Keratinocyte (primary cell): ENCODE results near the gene PUM1. TPM values are rescaled to one million over a fixed set of nuclear protein-coding genes. Genes with fewer than 3 reads are reported as not detected.
A peak's percentile ranks its signal among the peaks of the same experiment; 100 is the strongest.

ENCODE experiments used
- DNase-seq: peaks from one replicate; pipeline ENCODE4 v3.0.0-alpha.2; 2011; ENCODE audit warnings: low read depth, missing footprints, low spot score
- FAIRE-seq: peaks from 2 replicates; lab custom pipeline; 2011; peaks lifted over from hg19 to GRCh38; lab: Jason Lieb, UNC
- H2AFZ ChIP-seq: 2 replicates; pipeline ENCODE4 v1.6.0; 2012; ENCODE audit warnings: low read length, control low read depth, inconsistent platforms; ENCODE audit not compliant: control insufficient read depth
- H3K27ac ChIP-seq: 2 replicates; pipeline ENCODE4 v1.5.1; 2011; ENCODE audit warnings: low read length; ENCODE audit not compliant: control insufficient read depth, insufficient read depth
- H3K27me3 ChIP-seq: 3 replicates; pipeline ENCODE4 v1.6.0; 2011; ENCODE audit warnings: low read length; ENCODE audit not compliant: control insufficient read depth, insufficient read depth; ENCODE audit errors: extremely low read depth
- H3K36me3 ChIP-seq, 2 experiments: 2 replicates in 1 of 2; 3 replicates in 1 of 2; pipeline ENCODE4 v1.5.1; 2011; ENCODE audit warnings: low read length in 2 of 2, mild to moderate bottlenecking in 1 of 2; ENCODE audit not compliant: control insufficient read depth in 2 of 2, insufficient read depth in 2 of 2; ENCODE audit errors: extremely low read depth in 1 of 2
- H3K4me1 ChIP-seq: 3 replicates; pipeline ENCODE4 v1.5.1; 2011; ENCODE audit warnings: low read length; ENCODE audit not compliant: control insufficient read depth, insufficient read depth; ENCODE audit errors: extremely low read depth
- H3K4me2 ChIP-seq: 3 replicates; pipeline ENCODE4 v1.6.0; 2011; ENCODE audit warnings: low read depth, low read length; ENCODE audit not compliant: control insufficient read depth, insufficient read depth; ENCODE audit errors: extremely low read depth
- H3K4me3 ChIP-seq, 3 experiments: fragments of 200-600 bp in 1 of 3; sonication (generic) in 1 of 3; 2 replicates in 2 of 3; 3 replicates in 1 of 3; pipeline ENCODE4 v1.5.1; 2011 to 2016; ENCODE audit warnings: low read length in 3 of 3, mild to moderate bottlenecking in 3 of 3, control low read depth in 2 of 3, inconsistent platforms in 1 of 3, low read depth in 1 of 3, mixed read lengths in 1 of 3, mixed run types in 1 of 3, moderate library complexity in 1 of 3; ENCODE audit not compliant: control insufficient read depth in 2 of 3, insufficient read depth in 2 of 3; ENCODE audit errors: extremely low read depth in 1 of 3
- H3K79me2 ChIP-seq: 2 replicates; pipeline ENCODE4 v1.6.0; 2012; ENCODE audit warnings: low read length; ENCODE audit not compliant: control insufficient read depth, insufficient read depth
- H3K9ac ChIP-seq: 3 replicates; pipeline ENCODE4 v1.6.0; 2011; ENCODE audit warnings: low read length; ENCODE audit not compliant: control insufficient read depth, insufficient read depth; ENCODE audit errors: extremely low read depth
- H3K9me1 ChIP-seq: 3 replicates; pipeline ENCODE4 v1.6.0; 2011; ENCODE audit warnings: low read length; ENCODE audit not compliant: control insufficient read depth, insufficient read depth; ENCODE audit errors: extremely low read depth
- H3K9me3 ChIP-seq: 2 replicates; pipeline ENCODE4 v1.5.1; 2012; ENCODE audit warnings: low read depth, low read length; ENCODE audit not compliant: control insufficient read depth
- H4K20me1 ChIP-seq: 3 replicates; pipeline ENCODE4 v1.6.0; 2011; ENCODE audit warnings: low read length; ENCODE audit not compliant: control insufficient read depth, insufficient read depth; ENCODE audit errors: extremely low read depth
- CTCF ChIP-seq, 3 experiments: IDR thresholded peaks in 1 of 3; conservative IDR thresholded peaks in 1 of 3; optimal IDR thresholded peaks in 1 of 3; 2 replicates in 2 of 3; 3 replicates in 1 of 3; pipeline versions ENCODE3 to v1.5.1; 2011; ENCODE audit warnings: low read length in 3 of 3, mild to moderate bottlenecking in 3 of 3, moderate library complexity in 2 of 3, control low read depth in 1 of 3, inconsistent platforms in 1 of 3; ENCODE audit not compliant: insufficient read depth in 2 of 3; ENCODE audit errors: extremely low read depth in 1 of 3
- EZH2 ChIP-seq: IDR thresholded peaks from one replicate; pipeline ENCODE4 v1.6.1; 2012; ENCODE audit warnings: inconsistent platforms, mild to moderate bottlenecking, low read length, moderate library complexity
- dilution Hi-C: fragments of 300-500 bp; cut with MboI; formaldehyde crosslinking; loops from one replicate; pipeline ENCODE4 v1.7.0; 2020; ENCODE audit warnings: low sequenced_read_pairs; ENCODE audit not compliant: extremely low pct_ligation_motif_present
- polyA plus RNA-seq, 5 experiments: library from polyadenylated mRNA; depleted of rRNA in 3 of 5; stranded (reverse) in 3 of 5; stranded (forward) in 1 of 5; unstranded in 1 of 5; fragments of >200 nt; gene quantifications; 1 replicate in 1 of 5; 2 replicates in 3 of 5; 3 replicates in 1 of 5; pipeline versions ENCODE4 v1.2.1 to v1.2.3, GENCODE V29; 2011 to 2012; ENCODE audit warnings: missing spikeins in 2 of 5, low read depth in 1 of 5, low replicate concordance in 1 of 5

The PUM1 gene
- polyA plus RNA-seq, 1 donor (not counting 4 experiments of a cell fraction or from before 2014, with no cell fraction given) = 68.6 TPM

GRCh38 chr1:30933874-30934252 lies 131.7 kb downstream of the PUM1 start:
- Histone ChIP-seq H4K20me1 (no peaks in the 10 kb centered on the region), H3K4me1 (peaks cover 35% of the 10 kb centered on the region), H3K36me3 (peaks cover 14 to 29% of the 10 kb centered on the region in 2 experiments), H3K9me1 (peaks cover 6% of the 10 kb centered on the region), H3K4me2 (peak overlapping the region; percentile 40), H3K4me3 (no peak overlapping the region), H3K9ac (no peak overlapping the region), H3K9me3 (no peaks in the 10 kb centered on the region), H3K27ac (peak overlapping the region; percentile 53), H2AFZ (no peak overlapping the region), H3K79me2 (peaks cover 6% of the 10 kb centered on the region), H3K27me3 (no peaks in the 10 kb centered on the region)
- dilution Hi-C loops = no loop called here
- FAIRE-seq (peak; percentile 78), DNase-seq (no peak)
- no peak for TF ChIP-seq EZH2
- TF ChIP-seq CTCF (optimal IDR thresholded peaks at IDR 0.05 in 1 of 3, IDR thresholded peaks at IDR 0.05 in 1 of 3, conservative IDR thresholded peaks at IDR 0.05 in 1 of 3; ENCODE audit: extremely low read depth in 1 of 3, insufficient read depth in 2 of 3, low read length in 3 of 3) = no peak

- TF ChIP-seq CTCF (optimal IDR thresholded peaks at IDR 0.05 in 1 of 3, IDR thresholded peaks at IDR 0.05 in 1 of 3, conservative IDR thresholded peaks at IDR 0.05 in 1 of 3; ENCODE audit: extremely low read depth in 1 of 3, insufficient read depth in 2 of 3, low read length in 3 of 3) = no peak
- no peak for TF ChIP-seq EZH2
- Histone ChIP-seq H3K27ac (no peak overlapping the region), H2AFZ (no peak overlapping the region), H3K9me3 (no peaks in the 10 kb centered on the region), H3K9me1 (peaks cover 6% of the 10 kb centered on the region), H3K4me1 (peaks cover 22% of the 10 kb centered on the region), H3K27me3 (no peaks in the 10 kb centered on the region), H3K79me2 (peaks cover 6% of the 10 kb centered on the region), H3K4me3 (no peak overlapping the region), H3K36me3 (peaks cover 10 to 18% of the 10 kb centered on the region in 2 experiments), H3K4me2 (no peak overlapping the region), H4K20me1 (no peaks in the 10 kb centered on the region), H3K9ac (no peak overlapping the region)
- no peak for DNase-seq
- FAIRE-seq = no peak
- dilution Hi-C loops = no loop called here
Measured at GRCh38 chr1:30930631-30931173, 134.8 kb downstream of the PUM1 start.
